Stimulated activated CD4-positive, alpha-beta T cell treated with anti-CD3 and anti-CD28 coated beads, Interleukin-4, amount 100 ng/mL, for 1 hour (primary cell): ENCODE results near the gene GASK1A.
A peak's percentile ranks its signal among the peaks of the same experiment; 100 is the strongest.
"Not testable (repeated sequence)": the region's sequence is repeated elsewhere in the genome, so short reads cannot be mapped to it uniquely, and the experiment has no call there.

Experiments
- DNase-seq: peaks from one replicate; pipeline ENCODE4 v3.0.0-alpha.2; 2020

The GASK1A gene

DNA sequence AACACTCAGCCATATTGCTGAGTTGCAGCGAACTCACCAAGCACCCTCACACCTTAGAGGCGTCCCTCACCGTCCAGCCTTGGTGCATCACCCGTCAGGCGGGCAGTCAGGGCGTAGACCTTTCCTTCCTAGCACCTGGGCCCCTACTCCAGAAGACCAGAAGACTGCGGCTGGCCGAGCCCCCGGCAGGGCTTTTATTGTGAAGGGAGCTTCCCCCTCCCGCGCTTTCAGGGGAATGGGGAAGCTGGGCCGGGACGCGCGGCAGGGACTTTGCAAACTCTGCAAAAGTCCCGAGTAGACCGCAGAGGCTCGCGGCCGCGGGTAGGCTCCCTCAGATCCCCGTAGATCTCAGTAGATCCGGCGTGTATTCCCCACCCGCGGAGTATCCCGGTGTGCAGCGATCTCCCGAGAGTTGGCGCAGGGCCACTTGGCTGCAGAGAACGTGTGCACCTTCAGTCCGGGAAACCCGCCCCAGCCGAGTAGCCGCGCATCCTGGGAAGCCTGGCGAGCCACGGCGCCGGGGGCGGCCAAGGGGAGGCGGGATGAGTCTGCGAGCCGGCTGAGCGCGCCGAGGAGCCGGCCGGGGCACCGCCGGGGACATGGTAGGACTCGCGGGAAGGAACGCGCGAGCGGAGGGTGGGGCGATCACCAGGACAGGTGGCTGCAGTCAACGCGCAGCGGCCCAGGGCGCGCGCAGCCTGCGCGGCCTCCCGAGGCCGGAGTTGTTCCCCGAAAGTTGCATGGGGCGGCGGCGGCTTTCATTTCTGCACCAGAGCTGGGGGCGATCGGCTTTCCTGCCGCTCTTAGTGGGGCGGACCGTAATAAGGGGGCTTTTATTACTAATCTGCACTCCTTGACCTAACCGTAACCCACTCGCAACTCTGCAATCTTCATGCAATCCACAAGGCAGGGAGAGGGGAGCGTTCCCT, at the start of gene GASK1A:
TSS of gene GASK1A (plus strand) at position 268 of the 929 bp plus-strand sequence. CDS start at position 600, 332 bp downstream.
- peak; percentile 32 for DNase-seq

DNA sequence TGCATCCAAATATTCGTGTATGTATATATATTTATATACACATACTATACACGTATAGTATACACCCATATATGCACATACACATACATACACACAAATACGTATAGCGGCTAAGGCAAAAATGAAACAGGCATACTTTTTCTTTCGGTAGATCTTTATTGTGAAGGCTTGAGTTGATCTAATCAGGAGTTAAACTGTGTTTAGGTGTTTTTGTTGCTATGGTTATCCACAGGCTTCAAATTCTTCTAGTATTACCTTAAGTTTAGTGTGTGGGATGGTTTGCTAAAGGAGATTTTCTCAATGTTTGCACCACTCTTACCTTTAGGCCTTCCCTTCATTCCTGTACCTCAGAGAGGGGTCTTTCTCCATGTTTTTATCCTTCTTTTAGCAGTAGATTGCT, 45.0 kb upstream of the GASK1A start:
- DNase-seq, result no peak

DNA sequence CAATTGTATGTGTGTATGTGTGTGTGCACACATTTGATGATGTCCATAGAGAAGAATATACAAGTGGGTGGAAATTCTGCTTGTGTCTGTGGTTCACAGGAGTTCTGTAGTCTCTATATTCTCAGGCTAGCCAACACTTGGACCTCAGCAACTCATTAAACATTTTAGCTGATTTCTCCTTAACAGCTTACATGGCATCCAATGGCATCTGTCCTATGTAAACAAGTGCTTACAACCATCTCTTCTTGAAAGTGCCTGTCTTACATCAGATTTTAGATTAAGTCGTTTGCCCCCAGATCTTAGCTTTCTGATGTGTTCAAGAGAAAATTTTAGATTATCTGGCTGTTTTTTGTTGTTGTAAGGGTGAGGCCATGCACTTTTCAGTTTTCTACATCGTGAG, 44.2 kb upstream of the GASK1A start:
- no peak for DNase-seq

DNA sequence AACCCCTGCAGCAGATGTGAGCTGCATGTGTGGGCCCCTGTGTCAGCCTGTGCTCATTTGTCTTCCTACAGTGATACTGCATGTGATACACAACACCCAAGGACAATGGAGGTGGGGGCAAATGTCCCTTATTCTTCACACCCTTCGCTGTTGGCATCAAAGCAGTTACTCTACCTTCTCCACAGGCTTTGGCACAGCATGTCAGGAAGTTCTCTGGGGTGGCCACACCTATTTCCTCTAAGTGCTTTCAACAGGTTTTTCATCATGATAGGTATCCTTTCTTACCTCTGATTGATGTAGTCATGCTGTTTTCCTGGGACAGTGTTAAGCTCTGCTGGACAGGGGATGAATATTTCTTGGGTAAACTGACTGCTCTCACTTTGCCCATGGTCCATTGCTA, 43.6 kb upstream of the GASK1A start:
- no peak for DNase-seq

DNA sequence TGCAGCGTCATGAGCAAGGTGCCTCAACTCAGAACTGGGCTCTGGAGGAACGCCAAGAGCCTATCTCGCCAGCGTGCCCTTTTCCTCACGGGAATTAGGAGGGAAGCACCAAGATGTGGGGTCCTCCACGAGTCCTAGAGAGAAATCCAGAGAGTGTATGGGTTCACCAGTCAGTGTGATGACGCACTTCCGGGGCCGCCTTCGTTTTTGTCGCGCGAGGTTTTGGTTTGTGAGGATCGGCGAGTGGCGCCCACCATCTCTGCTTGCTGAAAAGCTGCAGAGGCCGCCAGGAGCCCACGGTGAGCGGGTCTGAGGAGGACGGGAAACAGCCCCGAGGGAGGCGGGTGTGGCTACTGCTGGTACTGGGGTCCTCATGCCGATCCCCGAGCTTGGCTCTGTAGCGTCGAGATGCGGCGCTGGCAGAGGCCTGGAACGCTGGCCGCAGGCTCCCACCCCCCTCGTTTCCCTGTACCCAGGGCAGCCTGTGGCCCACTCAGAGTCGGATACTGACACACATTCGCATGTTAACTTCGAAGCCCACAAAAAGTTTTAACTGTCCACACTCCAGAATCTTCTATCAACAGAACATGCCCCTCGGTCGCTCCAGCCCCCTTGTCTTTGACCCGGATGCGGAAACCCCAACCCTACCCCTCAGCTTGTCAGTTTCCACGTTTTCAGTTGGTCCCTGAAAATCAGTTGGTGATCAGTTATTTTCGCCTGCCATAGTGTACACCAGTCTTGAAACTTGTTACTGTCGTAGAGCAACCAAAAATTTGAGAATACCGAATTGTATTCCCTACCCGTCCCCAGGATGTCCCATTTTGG, 42.7 kb upstream of the GASK1A start:
- no peak for DNase-seq

DNA sequence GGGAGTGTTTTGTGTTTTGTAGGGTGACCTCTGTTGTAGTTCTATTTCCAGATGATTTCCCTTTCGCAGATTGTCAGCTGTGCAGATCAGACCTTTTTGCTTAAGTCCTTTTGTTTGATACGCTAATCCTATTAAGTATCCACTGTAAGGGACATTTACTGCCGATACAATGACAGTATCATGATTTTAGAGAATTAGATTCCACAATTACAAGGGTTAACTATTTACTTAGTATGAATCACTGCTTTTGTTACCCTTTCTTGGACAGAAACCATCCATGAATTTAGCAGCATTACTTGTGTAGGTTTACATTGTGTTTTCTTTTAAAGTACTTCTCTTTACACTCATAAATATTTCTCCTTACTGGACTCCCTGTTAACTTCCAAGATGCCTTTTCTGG, 41.8 kb upstream of the GASK1A start:
- DNase-seq, result no peak

DNA sequence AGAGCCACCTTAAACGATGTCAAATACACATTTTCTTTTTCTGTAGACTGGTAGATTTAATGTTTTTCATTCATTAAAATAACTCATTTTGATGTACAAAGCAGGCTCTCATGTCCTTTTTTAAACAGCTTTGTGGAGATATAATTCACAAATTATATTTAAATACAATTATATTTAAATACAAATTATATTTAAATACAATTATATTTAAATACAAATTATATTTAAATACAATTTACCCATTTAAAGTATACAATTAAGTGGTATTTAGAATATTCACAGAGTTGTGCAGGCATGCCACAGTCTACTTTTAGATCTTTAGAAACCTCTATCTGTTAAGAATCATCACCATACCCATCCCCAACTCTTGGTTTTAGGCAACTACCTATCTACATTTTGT, 36.4 kb upstream of the GASK1A start:
- no peak for DNase-seq

DNA sequence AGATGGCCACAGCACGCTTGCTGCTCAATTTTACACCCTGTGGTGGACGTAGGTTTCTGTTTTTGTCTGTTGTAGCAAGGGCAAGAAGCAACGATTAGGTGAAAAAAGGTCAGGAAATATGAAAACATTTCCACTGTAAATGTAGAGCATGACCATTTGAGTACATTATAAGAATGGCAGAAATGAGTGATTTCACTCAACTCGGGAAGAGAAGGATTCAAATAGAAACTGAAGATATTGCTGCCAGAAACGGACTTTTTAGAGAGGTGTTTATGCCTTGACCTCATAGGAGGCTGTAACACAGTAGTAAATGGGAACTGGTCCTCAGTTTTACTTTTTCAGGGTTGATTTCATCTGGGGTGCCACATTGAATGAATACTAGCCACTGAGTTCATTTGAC, 33.1 kb upstream of the GASK1A start:
- DNase-seq, result no peak

DNA sequence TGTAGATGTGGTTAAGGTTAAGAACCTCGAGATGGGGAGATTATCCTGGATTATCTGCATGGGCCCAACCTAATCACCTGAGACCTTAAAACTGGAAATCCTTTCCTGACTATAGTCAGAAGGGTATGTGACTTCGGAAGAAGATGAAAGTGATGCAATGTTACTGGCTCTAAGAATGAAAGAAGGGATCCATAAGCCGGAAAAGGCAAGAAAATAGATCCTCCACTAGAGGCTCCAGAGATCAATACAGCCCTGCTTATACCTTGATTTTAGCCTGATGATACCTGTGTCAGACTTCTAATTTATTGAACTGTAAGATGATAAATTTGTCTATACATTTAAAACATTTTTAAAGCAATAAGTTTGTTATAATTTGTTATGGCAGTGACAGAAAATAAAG, 21.5 kb upstream of the GASK1A start:
- DNase-seq, result no peak

DNA sequence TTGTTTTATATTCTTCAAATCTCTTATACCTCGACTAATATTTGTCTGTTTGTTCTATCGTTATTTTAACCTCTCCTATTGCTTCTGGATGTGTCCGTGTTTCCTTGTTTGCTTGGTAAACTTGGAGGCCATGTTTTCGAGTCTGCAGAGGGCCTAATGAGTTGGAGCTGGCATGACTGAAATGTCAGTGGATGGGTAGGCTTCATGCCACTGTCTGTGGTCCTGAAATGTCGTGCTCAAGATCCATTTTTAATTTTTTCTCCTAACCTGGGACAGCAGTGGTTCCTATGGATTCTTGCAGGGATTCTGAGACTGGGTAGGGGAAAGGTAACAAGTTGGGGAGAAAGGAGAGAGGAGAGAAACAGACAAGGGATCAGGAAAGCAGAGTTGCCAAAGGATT, 18.8 kb upstream of the GASK1A start:
- DNase-seq, result no peak

DNA sequence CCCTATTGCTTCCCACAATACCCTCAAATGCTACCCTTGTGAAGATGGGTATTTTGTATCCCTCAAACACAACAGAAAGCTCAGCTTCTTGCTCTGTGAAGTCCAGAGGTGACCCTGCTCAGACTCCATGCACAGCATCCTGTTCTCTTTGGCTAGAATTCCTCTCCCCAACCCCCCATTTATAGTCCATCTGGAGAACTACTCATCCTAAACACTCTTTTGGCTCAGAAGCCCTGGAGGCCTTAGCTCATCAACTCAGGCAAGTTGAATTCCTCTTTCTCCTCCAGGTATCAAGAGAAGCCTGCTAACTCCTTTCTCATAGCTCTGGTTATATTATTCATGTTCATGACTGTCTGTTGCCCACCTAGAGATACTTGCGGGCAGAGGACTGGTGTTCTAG, 18.3 kb upstream of the GASK1A start:
- no peak for DNase-seq

DNA sequence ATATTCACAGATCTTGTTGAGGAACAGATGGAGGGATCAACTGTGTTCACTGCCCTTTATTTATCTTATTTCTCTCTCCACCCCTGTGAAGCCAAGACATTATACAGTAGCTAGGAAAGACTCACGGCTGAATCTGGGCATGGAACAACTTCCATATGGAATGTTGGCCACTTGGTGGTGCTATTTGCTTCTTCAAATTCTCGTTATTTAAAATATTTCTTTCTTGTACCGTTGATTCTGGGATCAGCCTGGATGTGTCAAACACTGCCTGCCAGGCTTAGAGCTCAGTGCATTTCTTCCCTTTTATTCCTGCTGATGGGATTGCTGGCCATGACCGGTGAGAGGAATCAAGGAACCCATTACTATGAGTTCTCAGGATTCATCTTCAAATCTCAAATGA, 17.5 kb upstream of the GASK1A start:
- DNase-seq, result peak; percentile 2

DNA sequence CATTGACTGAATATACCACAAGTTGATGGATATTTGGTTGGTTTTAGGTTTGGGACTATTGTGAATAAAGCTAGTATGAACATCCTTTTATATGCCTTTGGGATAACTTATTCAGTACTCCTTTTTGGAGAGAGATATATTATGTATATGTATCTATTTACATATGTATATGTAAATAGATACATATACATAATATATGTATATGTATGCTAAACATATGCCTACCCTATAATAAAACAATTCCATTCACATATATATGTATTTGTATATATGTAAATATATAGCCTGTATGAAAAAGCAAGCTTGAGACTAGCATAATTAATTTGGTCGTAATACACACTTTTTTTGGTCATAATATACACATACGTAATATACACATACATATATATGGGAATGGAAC, 15.8 kb upstream of the GASK1A start:
- DNase-seq, result no peak

DNA sequence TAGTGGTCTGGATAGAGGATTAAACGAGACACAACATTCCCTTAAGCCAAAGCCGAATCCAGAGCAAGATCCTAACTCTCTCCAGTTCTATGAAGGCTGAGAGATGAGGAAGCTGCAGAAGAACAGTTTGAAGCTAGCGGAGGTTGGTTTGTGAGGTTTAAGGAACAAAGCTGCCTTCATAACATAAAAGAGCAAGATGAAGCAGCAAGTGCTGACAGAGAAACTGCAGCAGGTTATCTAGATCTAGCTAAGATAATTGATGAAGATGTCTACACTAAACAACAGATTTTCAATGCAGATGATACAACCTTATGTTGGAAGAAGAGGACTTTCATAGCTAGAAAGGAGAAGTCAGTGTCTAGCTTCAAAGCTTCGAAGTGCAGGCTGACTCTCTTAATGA, 14.8 kb upstream of the GASK1A start:
- no peak for DNase-seq

DNA sequence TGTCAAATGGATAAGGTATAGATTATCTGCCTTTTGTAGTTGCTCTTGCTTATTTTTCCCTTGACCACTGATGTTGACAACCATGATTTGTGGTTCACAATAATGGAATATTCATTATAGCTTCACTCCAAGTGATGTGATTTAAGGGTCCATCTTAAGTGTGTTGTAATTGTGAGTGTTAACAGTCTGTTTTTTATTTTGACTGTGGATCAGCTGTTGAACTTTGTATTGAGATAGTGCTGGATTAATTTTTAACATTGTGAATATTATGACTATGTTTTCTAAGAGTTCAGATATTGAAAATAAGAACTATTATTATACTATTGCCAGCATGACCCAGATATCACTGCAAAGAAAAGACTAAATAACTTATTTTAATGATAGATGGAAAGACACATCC, 8.6 kb upstream of the GASK1A start:
- DNase-seq, result no peak

DNA sequence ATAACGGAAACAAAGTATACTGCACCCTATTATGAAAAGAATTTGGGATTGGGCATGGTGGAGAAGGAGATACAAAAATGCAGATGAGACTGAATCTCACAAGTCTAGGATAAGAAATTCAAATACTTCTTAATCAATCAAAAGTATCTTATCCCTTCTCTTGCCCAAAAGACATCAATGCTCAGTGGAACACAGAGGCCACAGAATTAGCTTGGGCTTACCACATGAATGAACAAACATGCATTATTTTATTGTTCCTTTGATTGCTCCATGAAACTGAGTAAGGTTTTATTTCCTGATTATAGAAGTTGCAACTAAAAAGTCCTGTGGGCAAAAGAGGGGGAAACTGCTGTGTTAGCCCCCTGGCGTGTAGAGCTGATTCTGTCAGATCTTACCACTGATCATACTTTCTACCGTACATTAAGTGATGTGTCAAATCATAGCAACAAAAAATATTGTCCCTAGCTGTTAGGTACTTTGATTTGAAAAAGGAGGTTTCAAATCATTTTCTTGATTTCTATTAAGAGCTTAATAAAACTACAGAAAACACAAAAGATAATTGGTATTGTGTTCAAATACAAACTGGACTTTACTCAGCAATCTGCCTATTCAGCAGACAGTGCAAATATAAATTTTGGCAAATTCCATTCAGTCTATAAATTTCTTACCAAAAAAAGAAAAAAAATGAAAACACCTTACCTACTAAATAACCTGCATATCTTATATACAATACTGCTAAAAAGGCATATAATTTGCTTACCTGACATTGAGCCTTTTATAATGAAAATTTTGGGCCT, 7.9 kb upstream of the GASK1A start:
- no peak for DNase-seq

DNA sequence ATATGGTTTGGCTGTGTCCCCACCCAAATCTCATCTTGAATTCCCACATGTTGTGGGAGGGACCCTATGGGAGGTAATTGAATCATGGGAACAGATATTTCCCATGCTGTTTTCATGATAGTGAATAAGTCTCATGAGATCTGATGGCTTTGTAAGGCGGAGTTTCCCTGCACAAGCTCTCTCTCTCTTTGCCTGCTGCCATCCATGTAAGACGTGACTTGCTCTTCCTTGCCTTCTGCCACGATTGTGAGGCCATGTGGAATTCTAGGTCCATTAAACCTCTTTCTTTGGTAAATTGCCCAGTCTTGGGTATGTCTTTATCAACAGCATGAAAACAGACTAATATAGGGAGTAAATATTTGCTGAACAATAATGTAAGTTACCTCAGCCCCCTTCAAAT, 4.2 kb upstream of the GASK1A start:
- DNase-seq, result not testable (repeated sequence)

DNA sequence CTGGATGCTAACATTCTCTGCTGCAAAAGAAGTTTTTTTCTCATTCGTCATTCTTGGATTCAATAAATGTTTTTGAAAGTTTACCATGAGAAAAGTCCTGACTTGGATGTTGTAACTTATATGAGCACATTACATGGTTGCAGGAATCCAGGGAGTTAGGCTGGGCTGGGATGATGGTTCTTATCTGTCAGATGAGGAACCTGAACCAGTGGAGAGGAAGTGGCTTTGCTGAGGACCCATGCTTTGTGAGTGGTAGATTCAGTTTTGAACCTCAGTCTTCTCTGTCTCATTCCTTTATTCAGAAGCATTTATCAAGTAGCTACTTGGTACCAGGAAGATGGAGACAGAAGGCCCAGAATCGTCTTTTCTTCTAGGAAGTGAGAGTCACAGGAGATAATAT, 3.7 kb upstream of the GASK1A start:
- DNase-seq, result no peak

DNA sequence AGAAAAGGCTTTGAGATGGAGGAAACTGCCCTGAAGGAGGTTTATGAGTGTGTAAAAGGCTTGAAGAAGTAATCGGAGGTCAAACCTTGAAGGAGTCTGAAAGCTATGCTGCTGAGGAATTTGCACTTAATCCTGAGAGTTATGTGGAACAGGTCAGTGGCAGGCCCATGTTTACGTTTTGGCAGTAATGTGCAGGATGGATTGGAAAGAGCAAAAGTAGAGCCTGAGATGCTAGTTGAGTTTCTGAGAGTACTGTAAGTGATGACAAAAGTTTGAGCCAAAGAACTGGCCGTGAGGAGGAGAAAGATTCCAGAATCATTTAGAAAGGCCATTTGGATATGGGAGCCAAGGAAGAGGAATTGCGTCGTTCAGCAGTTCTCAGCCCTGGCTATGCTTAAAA, 3.2 kb upstream of the GASK1A start:
- no peak for DNase-seq

DNA sequence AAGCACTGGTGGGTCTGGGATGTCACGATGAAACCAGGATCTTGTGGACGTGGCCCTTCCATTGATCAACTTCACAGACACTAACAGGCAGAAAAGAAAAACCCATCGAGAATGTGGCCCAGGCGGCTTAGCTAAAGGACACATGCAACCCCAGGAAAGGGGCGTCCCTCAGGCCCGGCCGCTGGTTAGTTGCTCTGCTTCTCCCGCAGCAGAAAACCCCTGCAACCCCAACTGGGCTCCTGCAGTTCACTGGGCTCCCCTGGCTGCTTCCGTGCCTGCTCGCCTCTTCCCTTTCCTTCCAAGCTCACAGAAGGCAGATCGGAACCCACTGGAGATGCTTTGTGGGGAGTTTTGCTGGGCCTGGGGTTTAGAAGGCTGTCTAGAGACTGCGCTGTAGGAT, 1.1 kb downstream of the GASK1A start:
- DNase-seq, result no peak

DNA sequence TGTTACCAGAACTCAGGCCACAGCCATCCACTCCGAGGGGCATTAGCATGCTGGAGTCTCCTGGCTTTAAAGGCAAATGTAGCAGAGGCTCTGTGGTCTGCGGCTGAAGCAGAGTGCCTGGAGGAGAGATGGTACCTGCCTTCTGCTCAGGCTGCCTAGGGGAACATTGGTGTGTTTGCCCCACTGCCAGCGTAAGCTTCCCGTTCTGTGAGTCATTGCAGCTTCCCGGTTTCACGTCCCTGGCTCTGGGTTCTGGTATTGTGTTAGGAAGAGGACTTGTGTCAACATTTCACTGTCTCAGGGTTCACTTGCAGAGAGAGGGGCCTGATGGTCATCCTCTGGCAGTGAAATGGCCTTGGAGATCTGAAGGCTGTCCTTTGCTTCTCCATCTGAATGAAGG, 1.8 kb downstream of the GASK1A start:
- DNase-seq, result no peak

DNA sequence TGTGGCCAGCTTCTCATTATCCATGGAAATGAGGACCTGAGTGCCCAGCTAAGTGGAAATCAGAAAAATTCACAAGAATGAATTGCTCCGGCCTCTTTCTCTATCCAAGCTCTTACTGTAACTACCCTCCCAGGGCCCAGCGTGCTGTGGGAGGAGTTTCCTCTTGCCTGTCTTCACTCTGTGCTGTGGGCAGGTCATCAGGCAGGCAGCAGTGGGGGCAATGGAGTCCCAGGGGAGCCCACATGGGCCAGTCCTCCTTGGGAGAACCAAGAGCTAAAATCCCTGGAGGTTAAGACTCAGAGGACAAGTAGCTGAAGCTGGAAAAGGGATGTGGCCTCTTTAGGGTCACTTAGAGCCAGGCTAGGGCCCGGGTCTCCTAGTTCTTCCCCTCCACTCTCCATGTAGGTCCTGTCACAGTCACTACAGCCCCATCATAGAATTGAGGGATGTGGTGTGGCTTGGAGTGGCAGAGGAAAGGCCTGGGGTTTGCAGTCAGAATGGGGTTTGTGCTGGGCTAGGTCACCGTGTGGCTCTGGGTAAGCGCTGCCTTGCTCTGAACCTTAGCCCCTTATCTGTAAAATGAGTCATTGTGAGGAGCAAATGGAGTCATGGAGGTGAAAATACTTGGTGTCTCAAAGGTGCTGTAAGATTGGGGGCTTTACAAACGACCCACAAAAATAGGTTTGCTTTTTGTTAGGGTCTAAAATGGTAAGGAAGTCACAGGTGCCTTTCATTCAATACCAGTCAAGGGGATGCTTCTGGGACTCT, 3.7 kb downstream of the GASK1A start:
- no peak for DNase-seq

DNA sequence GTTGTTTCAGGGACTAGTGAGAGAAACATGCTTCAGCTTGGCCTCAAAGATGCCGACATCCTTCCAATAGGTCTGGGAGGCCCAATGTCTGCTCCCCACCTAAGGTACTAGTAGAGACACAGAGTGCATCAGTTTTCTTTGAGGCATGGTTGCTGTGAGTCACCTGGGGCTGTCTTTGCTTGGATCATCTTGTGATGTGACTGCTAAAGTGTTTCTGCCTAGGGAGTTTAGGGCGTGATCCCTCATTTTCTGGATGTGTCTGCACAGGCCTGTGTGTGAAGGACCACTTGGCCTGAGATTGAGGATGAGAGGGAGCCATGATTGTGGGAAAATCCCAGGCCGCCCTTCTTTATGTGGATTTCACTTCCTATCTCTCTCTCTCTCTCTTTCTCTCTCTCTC, 4.8 kb downstream of the GASK1A start:
- no peak for DNase-seq
